Globus pallidus (tissue), 1 donor: ENCODE measurements around the gene GALNT17.
"Not testable (repeated sequence)": the region's sequence is repeated elsewhere in the genome, so short reads cannot be mapped to it uniquely, and the experiment has no call there.

Source experiments
- DNase-seq: peaks from one replicate; pipeline ENCODE4 v3.0.0-alpha.2; 2015; ENCODE audit warnings: low spot score

The GALNT17 gene

DNA sequence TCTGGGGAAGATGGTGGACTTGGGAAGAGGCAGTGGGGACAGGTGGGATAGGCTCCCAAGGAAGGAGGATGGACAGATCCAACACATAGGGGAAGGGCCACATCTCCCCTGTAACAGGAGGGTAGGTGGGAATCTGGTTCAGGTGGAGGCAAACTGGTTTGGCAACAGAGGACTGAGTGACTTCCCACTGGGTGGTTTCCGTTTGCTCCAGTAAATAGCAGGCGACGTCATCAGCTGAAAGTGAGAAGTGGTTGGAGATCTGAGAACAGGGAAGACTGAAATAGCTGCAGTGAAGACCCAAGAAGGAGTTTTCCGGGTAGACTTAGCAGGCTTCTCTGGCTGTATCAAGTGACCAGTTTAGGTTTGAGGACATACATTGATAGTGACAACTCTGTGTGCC is 504.4 kb downstream of the GALNT17 start:
- peak; percentile 29 for DNase-seq

DNA sequence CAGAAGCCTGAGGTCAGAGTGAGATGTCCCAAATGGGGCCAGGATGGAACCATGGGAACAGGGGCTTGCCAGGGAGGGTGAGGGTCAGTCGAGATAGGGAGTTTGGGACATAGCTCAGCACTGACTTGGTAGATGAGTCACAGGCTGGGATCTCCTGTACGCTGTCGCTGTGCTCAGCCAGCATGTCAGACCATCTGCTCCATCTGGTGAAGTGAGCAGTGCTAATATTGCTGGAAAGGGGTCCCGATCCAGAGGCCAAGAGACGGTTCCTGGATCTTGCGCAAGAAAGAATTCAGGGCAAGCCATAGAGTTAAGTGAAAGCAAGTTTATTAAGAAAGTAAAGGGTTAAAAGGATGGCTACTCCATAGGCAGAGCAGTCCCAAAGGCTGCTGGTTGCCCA is 505.6 kb downstream of the GALNT17 start:
- DNase-seq = no peak

DNA sequence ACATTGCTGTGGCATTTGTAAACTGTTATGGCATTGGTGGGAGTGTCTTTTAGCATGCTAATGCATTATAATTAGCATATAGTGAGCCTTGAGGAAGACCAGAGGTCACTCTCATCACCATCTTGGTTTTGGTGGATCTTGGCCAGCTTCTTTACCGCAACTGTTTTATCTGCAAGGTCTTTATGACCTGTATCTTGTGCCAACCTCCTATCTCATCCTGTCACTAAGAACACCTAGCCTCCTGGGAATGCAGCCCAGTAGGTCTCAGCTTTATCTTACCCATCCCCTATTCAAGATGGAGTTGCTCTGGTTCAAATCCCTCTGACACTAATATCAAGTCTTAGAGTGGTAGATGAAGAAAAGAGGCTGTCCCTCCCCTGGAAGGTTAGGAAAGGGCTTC is 506.2 kb downstream of the GALNT17 start:
- DNase-seq = no peak

DNA sequence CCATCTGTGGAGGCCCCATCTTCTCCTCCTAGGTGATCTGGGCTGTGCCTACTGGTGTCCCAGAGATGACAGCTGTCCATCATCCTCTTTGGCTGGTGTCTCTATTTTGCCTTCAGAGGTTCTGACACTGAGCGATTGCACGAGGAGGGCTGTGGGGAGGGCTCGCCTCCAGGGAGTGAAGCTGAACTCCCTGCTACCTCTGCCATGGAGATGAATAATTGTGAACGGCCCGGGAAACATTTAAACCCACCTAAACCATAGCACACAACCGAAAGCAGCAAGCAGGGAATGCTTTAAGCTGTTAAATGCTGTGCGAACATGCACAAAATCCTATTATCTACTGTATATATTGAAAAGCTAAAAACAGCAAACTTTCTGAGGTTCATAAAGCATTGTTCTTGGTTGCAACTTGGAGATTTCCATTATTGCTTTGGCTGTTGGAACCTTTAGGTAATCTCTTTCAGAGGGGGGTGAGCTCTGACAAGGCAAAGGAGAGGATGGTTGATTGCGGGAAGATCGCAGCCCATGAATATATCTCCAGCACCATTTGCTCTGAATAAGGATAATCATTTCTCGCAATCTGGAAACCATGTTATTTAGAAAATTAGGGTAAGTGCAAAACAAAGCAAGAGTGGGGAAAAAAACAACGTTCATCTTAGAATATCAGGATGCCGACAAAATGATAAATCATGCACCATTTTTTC is 507.6 kb downstream of the GALNT17 start:
- DNase-seq = no peak

DNA sequence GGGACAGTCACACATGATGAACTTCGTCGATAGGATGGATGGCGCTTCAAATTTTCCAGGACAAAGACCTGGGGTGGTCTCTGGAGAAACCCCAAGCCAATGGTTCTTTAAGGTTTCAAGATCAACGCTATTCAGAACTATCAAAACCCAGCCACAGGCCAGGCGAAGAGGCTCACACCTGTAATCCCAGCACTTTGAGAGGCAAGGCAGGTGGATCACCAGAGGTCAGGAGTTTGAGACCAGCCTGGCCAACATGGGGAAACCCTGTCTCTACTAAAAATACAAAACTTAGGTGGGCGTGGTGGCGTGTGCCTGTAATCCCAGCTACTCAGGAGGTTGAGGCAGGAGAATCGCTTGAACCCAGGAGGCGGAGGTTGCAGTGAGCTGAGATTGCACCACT is 511.1 kb downstream of the GALNT17 start:
- DNase-seq = not testable (repeated sequence)

DNA sequence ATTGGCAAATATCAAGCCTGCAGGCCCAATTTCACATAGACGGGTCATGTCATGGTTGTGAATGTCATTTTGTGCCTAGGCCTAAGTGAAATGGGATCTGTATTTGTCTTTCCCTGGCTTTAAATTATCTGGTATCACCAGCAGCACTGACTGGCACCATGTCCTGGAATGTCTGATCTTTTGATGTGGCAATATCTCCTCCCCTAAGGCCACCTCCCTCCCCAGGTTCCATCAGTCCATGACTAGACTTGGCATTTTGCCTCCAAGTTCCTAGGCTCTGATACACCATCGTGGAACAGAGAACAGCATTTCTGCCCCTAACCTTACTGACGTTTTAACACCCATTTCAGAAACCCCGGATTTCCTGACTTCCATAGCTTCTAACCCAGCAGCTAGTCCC is 513.9 kb downstream of the GALNT17 start:
- no peak for DNase-seq

DNA sequence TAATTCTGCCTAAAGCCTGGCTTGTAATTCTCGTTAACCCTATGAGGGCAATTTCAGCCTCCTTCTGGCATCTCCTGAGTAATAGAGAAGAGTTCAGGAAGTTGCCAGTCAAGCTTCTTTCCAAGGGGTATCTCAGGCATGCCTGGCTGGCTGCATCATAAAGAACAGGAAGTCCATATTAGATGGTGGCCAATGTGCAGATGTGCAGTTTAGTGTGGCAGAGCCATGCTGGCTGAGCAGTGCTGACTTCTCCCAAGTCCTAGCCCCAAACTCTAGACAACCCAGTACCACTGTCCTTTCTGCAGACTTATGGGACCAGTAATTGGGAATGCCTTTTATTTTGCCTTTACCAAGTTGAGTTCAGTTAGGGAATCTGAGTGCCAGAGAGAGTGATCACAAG is 517.9 kb downstream of the GALNT17 start:
- DNase-seq = no peak

DNA sequence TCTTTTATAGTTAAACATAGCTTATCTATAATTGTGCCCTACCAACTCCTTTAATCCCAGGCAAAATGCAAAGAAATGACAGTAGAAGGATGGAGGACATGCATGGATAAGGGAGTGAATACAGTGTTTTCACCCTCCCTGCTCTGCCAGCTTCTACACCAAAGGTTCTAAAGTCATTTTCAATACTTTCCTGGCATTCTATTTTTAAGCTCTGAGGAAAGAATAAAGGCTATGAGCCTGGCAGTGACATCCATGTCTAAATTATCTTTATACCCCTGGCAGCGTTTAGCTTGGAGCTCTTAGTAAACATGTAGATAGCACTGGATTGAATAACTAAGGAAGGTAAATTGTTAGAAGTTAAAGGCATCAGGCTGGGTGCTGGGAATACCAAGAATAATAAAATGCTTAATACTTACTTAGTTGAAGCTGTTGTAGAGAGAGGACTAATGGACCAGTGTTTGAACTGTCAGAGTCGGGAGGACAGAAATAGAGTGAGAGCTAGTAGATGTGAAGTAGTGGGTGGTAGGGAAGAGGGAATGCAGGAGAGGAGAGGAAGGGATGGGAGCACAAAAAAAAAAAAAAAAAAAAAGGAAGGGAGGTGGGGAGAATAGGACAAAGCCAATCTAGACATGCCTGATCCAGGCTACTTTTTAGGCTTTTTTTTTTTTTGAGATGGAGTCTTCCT is 518.9 kb downstream of the GALNT17 start:
- DNase-seq = no peak

DNA sequence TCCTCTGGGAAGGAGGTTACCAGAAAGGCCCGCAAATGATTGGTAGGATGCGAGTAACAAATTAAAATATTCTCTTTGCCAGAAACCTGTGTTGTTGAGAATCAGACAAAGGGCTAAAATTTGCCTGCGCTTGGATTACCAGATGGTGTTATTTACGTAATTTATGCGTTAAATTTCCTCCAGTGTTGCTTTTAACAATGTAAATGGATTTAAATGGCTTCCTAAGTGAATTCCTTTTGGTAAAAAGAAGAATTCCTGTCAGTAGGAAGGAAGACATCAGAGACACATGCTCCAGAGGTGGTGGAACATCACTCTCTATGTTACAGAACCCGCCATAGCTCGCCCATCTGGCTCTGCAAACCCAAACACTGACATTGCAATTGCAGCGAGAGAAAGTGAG is 520.6 kb downstream of the GALNT17 start:
- DNase-seq = no peak

DNA sequence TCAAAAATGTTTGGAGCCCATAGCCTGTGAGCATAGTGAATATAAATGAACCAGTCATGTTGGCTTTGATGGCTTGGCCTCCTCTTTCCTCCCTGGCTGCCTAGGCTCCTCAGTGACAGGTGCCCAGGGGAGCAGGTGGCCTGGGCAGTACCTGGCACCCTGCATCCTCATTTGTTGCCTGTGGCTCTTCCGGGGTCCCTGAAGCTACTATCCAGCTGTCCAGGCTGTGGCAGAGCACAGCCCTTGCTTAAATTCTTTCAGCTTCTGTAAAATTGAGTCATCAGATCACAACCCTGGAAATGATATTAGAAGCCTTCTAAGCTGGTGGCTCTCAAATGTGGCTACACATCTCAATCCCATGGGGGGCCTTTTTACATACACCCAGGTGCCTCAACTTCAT is 525.4 kb downstream of the GALNT17 start:
- no peak for DNase-seq

DNA sequence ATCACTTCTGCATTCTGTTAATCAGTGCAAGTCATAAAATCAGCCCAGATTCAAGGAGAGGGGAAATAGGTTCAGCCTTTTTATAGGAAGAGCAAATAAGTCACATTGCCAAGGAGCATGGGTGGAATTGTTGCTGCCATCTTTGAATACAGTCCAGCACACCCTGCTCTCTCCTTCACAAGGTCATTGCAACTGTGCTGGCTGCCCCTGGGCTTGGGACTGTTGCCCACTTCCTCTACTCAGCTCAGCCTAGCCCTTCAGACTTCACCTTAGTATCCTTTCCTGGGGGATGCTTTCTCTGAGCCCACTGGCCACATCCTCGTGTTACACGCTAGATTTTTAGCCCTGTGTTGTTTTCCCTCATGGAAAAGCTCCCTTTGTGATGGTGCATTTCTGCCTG is 527.7 kb downstream of the GALNT17 start:
- no peak for DNase-seq

DNA sequence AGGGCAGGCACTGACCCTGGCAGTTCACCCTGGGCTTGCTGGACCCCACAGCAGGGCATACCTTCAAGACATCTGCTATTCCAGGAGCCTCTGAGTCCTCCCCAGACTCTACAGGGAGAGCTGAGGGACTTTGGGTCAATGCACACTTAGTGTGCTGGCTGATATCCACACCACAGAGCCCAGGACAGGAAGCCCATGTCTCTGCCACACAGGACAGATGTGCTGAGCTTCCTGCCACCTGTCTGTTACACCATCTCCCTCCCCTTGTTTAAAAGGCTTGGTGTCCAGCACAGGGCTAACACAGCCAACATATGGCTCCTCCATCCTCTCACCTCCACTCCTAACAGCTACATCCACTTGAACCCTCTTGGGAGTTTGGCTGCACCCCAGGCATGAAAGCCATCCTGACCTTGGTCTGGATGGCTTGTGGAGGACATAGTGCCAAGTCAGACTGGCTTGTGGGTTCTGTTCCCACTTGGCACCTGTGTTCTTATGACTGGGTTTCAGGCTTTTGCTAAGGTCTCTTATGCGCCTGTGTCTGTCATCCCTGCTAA is 529.8 kb downstream of the GALNT17 start:
- no peak for DNase-seq

DNA sequence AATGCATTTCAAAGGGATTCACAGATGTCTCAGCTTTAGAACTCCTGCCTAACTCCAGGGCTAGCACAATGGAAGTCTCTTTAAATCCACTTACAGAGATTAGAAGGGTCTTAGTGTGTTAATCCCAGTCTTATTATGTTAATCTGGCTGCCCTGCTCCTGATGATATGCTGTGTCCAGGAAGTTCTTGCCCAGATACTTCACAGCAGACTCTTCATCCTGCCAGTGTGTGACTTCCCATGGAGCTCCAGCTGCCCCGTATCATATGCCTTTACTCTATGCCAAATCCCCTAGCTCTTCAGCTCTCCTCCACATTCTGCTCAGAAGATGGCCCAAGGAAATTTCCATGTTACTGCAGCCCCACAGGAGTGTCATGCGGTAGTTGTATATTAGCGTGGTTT is 533.8 kb downstream of the GALNT17 start:
- DNase-seq = no peak

DNA sequence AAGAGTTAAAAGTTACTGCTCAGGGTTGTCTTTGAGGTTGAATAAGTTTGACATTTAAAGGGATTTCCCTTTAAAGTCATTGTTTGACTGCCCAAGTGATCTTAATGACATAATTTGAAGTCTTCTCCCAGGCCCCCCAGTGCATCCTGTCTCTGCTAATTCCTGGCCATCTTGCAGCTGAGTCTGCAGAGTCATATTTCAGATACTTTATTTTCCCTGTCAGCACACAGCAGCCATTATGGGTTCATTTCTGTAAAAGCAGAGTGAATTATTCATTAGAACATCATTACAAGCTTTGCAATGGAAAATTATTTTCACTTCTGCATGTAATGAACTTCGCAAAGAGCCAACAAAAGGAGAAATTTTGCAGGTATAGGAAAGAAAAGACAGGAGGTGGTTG is 536.6 kb downstream of the GALNT17 start:
- no peak for DNase-seq

DNA sequence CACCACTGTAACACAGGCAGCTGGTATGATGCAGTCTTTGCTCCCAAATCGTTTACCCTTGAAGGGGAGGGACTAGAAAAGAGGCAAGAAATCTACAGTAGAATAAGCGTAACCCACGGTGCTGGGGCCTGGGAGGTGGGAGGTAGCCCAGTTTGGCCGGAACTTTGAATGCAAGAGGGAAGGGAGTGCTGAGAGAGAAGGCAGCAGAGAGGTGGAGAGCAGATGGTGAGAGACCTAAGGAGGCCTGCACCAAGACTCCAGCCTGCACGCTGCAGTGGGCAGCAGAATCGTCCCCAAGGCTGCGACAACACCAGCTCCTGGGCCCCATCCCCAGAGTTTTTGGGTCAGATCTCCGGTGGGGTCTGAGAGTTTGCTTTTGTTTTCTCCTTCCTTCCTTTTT is 547.5 kb downstream of the GALNT17 start:
- no peak for DNase-seq

DNA sequence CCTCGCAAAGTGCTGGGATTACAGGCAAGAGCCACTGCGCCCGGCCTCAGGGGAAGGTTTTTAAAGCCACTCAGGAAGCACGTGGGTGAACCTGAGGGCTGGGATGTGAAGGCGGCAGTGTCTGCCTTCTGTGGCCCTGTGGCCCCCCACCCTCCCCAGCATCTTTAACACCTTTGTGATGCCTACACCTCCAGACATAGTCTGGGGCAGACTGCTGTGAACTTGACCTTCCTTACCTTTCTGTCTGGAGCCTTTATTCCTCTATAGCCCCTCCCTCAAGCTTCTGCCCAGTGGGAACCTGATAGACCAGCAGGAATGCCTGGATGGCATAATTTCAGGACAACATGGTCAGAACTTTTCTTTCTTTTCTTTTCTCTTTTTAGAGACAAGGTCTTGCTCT is 550.2 kb downstream of the GALNT17 start:
- no peak for DNase-seq

DNA sequence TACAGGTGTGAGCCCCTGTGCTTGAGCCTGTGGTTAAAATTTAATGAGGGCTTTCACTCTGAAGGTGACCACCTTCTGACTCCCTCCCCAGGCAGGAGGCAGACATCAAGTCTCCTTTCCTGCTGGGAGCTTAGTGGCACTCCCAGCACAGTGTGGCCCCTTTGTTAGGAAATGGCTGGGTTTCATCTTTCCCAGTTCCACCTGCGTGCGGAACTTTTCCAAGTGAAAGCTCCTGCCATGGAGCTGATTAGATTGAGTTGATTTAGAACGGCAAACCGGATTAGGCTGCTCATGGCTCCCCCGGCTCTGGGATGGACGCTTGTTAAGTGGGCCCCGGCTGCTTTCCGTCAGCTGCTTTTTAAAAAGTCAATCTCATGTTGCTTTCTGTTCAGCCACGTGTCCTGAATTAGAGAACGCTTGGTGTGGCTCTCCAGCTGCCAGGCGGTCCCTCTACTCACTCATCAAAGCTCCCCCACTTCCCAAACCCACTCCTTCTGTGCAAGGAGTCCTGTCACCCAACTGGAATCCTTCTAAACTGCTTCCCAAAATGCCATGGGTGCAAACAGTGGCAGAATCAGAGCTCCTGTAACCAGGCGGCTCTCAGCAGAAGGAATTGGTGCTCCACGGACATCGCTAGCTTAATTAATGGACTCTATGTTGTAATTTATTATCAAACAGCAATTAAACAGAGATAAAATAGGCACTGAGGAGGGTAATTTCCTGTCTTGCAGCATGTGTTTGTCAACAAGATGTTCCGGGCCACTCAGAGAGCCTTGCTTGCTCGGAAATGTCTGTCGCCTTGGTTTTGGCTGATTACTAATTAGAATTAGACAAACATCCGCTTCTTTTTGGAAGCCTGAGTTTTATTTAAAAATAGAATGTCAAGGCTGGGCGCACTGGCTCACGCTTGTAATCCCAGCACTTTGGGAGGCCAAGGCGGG is 551.2 kb downstream of the GALNT17 start:
- DNase-seq = no peak

DNA sequence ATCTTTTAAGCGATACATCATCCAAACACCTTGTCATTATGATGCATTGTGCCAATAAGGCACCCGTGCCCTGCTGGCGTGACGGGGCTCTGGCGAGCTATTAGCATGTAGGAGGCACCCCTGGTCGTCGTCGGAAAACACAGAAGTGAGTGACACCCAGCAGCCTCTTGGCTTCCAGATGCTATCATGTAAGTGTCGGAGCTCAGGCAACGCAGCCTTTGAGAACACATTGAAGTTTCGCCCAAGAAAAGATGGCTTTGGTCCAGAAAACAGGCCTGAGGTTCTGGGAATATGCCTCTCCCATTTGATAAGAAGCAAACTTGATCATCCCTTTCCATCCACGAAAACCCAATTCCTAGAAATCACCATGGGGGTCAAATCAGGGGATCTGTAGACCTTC is 555.3 kb downstream of the GALNT17 start:
- DNase-seq = no peak

DNA sequence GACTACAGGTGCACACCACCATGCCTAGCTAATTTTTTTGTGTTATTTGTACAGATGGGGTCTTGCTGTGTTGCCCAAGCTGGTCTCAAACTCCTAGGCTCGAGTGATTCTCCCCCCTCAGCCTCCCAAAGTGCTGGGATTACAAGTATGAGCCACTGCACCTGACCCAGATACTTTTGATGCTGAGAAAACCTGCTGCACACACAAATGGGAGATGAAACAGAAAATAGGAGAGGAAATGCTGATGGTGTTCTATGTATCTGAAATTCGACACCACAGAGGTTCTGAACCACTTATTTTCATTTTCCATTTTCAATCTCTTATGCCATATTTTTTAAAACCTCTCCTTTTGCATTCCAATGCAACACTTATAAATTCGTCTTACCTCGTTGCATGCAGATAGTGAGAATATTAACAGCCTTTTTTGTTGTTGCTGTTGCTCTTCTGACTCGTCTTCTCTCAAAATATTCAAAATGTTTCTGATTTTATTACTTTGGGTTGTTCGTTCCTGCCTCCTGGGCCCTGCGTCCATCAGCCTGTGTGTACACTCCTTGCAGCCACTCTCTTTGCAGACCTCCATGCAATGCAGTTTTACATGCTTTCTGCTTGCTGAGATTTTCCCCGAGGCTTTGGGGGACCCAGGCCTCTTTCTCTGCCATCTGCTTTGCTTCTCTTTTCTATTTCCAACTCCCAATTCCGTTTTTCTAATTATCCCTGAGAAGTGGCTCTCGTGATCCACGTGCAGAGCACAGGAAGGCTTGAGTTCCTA is 556.1 kb downstream of the GALNT17 start:
- no peak for DNase-seq

DNA sequence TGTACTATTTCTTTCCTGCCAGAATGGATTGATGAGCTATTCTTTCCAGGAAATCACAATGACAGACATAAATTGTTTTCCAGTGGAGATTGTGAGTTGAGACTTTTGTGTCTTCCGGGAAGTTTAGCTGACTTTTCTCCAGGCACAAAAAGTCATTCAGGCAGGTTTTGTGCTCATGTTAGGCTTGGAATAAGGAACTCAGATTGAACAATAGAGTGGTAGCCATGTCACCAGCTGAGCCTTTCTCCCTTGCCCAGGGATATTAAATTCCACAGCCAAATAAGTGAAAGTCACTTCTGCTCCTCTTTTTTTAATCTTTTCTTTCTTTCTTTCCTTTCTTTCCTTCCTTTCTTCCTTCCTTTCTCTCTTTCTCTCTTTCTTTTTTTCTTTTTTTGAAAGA is 559.6 kb downstream of the GALNT17 start:
- no peak for DNase-seq

DNA sequence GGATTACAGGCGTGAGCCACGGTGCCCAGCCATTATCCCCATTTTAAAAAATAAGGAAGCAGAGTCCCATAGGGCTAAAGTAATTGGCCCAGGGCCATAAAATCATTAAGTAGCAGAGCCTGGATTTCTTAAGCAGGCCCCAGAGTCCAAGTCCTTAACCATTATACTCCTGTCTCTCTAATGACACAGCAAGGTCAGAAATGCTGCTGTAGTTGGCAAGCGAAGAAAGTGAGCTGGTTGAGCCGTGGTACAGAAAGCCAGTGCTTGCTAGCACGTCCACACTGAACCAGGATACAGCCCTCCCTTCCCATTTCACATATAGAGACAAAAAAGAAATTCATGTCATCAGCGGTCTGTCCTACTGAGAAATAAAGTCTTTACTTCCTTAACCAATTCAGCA is 562.7 kb downstream of the GALNT17 start:
- DNase-seq = no peak

DNA sequence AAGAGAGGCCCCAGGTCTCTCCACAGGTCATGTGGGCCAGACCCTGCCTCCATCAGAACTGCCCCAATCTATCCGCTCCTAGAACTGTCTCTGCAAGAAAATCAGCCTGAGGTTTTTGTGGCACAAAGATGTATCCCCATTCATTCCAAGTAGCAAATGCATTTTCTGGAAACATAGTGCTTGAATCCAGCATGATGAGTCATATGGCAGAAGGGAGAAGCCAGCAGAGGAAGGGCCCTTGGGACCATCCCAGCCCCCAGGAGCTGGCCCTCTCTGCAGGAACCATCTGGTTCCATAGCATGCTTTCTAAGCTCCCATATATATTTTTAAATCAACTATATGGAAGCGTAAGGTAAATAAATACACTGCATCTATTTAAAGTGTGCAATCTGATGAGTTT is 563.2 kb downstream of the GALNT17 start:
- no peak for DNase-seq
